Astrocyte (in vitro differentiated cells and primary cell): ENCODE data around the gene NKAIN2.

Source experiments
- EZH2 ChIP-seq: IDR thresholded peaks from 2 replicates; pipeline ENCODE4 v1.6.1; 2012; ENCODE audit warnings: mild to moderate bottlenecking, low read length, inconsistent platforms; ENCODE audit not compliant: insufficient read depth
- TF ChIP-seq, protein P1 (sequence below): IDR thresholded peaks from 2 replicates; pipeline ENCODE4 v1.5.1; 2011; ENCODE audit warnings: low read depth, mild to moderate bottlenecking, inconsistent platforms, low read length, moderate library complexity; ENCODE audit not compliant: insufficient read depth

DNA sequence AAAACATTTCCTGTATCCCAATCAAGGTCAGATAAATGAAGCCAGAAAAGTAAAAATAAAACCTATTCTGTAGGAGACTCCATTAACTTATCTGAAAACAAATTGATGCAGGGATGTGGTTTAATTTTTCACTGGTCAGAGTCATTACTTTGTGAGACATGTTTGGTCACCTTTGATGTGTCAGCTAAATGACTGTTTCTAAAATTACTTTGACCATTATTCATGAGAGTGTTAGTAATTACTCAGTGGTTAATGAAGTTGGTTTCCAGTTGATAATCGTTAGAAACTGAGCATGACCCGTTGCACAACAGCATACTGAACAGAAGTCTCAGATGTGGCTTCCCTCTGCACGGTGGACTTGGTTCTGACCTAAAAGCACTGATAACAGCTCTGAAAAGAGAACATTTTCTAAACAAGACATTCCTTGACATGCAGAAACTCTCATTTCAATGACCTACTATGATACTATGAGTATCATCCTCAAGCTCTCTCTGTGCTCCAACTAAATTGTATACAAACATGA, 748.1 kb downstream of the NKAIN2 start:
- TF ChIP-seq, protein P1, sequence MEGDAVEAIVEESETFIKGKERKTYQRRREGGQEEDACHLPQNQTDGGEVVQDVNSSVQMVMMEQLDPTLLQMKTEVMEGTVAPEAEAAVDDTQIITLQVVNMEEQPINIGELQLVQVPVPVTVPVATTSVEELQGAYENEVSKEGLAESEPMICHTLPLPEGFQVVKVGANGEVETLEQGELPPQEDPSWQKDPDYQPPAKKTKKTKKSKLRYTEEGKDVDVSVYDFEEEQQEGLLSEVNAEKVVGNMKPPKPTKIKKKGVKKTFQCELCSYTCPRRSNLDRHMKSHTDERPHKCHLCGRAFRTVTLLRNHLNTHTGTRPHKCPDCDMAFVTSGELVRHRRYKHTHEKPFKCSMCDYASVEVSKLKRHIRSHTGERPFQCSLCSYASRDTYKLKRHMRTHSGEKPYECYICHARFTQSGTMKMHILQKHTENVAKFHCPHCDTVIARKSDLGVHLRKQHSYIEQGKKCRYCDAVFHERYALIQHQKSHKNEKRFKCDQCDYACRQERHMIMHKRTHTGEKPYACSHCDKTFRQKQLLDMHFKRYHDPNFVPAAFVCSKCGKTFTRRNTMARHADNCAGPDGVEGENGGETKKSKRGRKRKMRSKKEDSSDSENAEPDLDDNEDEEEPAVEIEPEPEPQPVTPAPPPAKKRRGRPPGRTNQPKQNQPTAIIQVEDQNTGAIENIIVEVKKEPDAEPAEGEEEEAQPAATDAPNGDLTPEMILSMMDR, result no peak
- TF ChIP-seq EZH2, result no peak
